OCI-LY1 (cell line): Measurements from ENCODE around the gene SZRD1.
"Not testable (repeated sequence)": the region's sequence is repeated elsewhere in the genome, so short reads cannot be mapped to it uniquely, and the experiment has no call there.

ENCODE experiments used
- CTCF ChIP-seq: fragments of 200-600 bp; sonication (generic), shearing (Covaris generic); IDR thresholded peaks from 2 replicates; pipeline ENCODE4 v1.5.1; 2017; ENCODE audit warnings: mild to moderate bottlenecking, antibody characterized with exemption, low read length, moderate library complexity, mixed read lengths
- EZH2 ChIP-seq: fragments of 200-600 bp; sonication (generic), shearing (Covaris generic); IDR thresholded peaks from 2 replicates; pipeline ENCODE4 v1.8.0; 2017; ENCODE audit warnings: borderline replicate concordance, mixed run types, mild to moderate bottlenecking, antibody characterized with exemption, low read length, moderate library complexity, mixed read lengths

GRCh38 chr1:16343276-16343675 lies 23.8 kb upstream of the SZRD1 start:
- not testable (repeated sequence) for TF ChIP-seq CTCF, EZH2
